Adrenal gland (tissue), 12 donors: ENCODE measurements around the gene SLC9A9. TPM values are rescaled to one million over a fixed set of nuclear protein-coding genes. Genes with fewer than 3 reads are reported as not detected.

Experiments
- DNase-seq, 7 donors: peaks; one replicate each; pipeline ENCODE4 v3.0.0-alpha.2; 2019 to 2020
- H3K27ac ChIP-seq, 5 donors: fragments of 200-600 bp; sonication (generic) in 4 of 5; 1 replicate in 3 of 5; 2 replicates in 2 of 5; pipeline versions ENCODE4 v1.5.1 to v1.8.0; 2016 to 2020; ENCODE audit warnings: mild to moderate bottlenecking in 1 of 5
- H3K27me3 ChIP-seq: fragments of 200-600 bp; 2 replicates; pipeline ENCODE4 v1.8.0; 2021
- H3K36me3 ChIP-seq, 2 donors: fragments of 200-600 bp; replicated peaks in 1 of 2; 1 replicate in 1 of 2; 2 replicates in 1 of 2; pipeline versions ENCODE4 v1.5.1 to v1.8.0; 2018 to 2022
- H3K4me1 ChIP-seq, 2 donors: fragments of 200-600 bp; replicated peaks in 1 of 2; 1 replicate in 1 of 2; 2 replicates in 1 of 2; pipeline versions ENCODE4 v1.5.1 to v1.8.0; 2018 to 2021
- H3K4me3 ChIP-seq, 4 donors: fragments of 200-600 bp; sonication (generic) in 3 of 4; one replicate each; pipeline ENCODE4 v1.5.1; 2016 to 2018
- H3K9me3 ChIP-seq, 3 donors: fragments of 200-600 bp; sonication (generic) in 1 of 3; replicated peaks in 1 of 3; 1 replicate in 2 of 3; 2 replicates in 1 of 3; pipeline versions ENCODE4 v1.5.1 to v1.8.0; 2016 to 2021
- POLR2A ChIP-seq, 2 donors: fragments of 450-650 bp; IDR thresholded peaks; one replicate each; pipeline ENCODE4 v1.6.1; 2017; ENCODE audit warnings: antibody characterized with exemption in 2 of 2, mild to moderate bottlenecking in 2 of 2, moderate library complexity in 1 of 2
- WGBS, 4 donors: extraction: QIAGEN DNeasy Blood & Tissue Kit in 2 of 4; methylation state at CpG; one replicate each; pipeline versions ENCODE4 v1.1.5 to v1.1.7; 2013 to 2017; 5-methylcytosine and 5-hydroxymethylcytosine counted together
- intact Hi-C, 2 donors: fragments of 100-400 bp; cut with DNase I; formaldehyde crosslinking; loops; one replicate each; pipeline versions ENCODE4 v1.14.1 to v1.15.0; 2022 to 2023
- polyA plus RNA-seq, 3 donors: library from polyadenylated mRNA; stranded (reverse); fragments of 200-250 nt in 2 of 3; fragments of 350-450 nt in 1 of 3; fragmentation: Illumina TruSeq in 1 of 3; extraction: RNeasy Lipid Tissue Mini Kit (QIAGEN cat#74804) in 1 of 3; gene quantifications; one replicate each; pipeline ENCODE4 v1.2.3, GENCODE V29; 2013 to 2014
- total RNA-seq, 9 donors: library from RNA; depleted of rRNA in 4 of 9; stranded (reverse); fragments of >200 nt in 4 of 9; fragments of 120-200 nt in 1 of 9; fragmentation: NEBNext Ultra II Directional in 1 of 9; extraction: Animal tissue kit (Norgen Biotek cat#: 25700) in 1 of 9; gene quantifications; one replicate each; pipeline versions ENCODE4 v1.1.0 to v1.2.4, GENCODE V29; 2013 to 2023
- TF ChIP-seq, protein P1 (sequence below), 6 experiments: fragments of 450-650 bp in 4 of 6; fragments of 200-600 bp in 2 of 6; sonication (generic) in 1 of 6; IDR thresholded peaks; 1 replicate in 5 of 6; 2 replicates in 1 of 6; pipeline versions ENCODE4 v1.5.1 to v1.8.0; 2016 to 2021; ENCODE audit warnings: antibody characterized with exemption in 6 of 6, mild to moderate bottlenecking in 2 of 6, moderate library complexity in 1 of 6
- donor health status: healthy with polysubstance abuse.
- donor health status: Bipolar disorder and iron deficiency.
- donor health status: DM: yes; HTN: yes; CAD: no.
- donor health status: DM: no; HTN: no; CAD: no.
- donor health status: DM: no; HTN: no; CAD: no.
- donor health status: DM: yes; HTN: yes; CAD: no.

Gene SLC9A9
- total and polyA plus RNA-seq, 12 donors: 4.2 to 23.7 (median 13.5) TPM

DNA sequence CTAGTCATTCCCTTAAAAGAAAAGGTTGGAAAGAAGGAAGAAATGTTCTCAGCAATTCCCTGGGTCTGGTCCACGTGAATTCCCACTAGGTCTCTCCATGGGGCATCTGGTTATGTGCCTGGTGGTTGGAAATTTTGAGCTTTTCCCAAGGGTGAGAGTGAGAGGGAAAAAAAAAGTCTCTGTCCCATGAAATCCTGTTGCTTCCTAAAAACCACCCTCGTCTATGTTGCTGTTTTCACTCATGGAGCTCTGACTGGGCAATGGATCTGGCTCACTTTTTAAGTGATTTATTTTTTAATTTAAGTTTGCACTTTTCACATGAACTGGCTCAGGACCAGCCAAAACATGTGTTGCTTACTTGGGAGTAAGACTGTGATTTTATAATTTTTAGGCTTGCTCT is 538.6 kb downstream of the SLC9A9 start:
- H3K27me3 ChIP-seq: no peaks in the 10 kb centered on the region
- H3K36me3 ChIP-seq: no peaks in the 10 kb centered on the region
- no peak overlapping the region for H3K4me3 ChIP-seq
- H3K4me1 ChIP-seq: peaks cover 0 to 6% of the 10 kb centered on the region in 2 donors
- DNase-seq: no peak
- WGBS, 4 donors: 63 to 81% (median 72%) methylated on average over 2 of the region's 2 CpGs
- no peaks in the 10 kb centered on the region for H3K9me3 ChIP-seq
- intact Hi-C loops: no loop called here
- TF ChIP-seq POLR2A (IDR thresholded peaks at IDR 0.05): no peak
- TF ChIP-seq, protein P1, sequence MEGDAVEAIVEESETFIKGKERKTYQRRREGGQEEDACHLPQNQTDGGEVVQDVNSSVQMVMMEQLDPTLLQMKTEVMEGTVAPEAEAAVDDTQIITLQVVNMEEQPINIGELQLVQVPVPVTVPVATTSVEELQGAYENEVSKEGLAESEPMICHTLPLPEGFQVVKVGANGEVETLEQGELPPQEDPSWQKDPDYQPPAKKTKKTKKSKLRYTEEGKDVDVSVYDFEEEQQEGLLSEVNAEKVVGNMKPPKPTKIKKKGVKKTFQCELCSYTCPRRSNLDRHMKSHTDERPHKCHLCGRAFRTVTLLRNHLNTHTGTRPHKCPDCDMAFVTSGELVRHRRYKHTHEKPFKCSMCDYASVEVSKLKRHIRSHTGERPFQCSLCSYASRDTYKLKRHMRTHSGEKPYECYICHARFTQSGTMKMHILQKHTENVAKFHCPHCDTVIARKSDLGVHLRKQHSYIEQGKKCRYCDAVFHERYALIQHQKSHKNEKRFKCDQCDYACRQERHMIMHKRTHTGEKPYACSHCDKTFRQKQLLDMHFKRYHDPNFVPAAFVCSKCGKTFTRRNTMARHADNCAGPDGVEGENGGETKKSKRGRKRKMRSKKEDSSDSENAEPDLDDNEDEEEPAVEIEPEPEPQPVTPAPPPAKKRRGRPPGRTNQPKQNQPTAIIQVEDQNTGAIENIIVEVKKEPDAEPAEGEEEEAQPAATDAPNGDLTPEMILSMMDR (IDR thresholded peaks at IDR 0.05): no peak
- no peak overlapping the region for H3K27ac ChIP-seq

DNA sequence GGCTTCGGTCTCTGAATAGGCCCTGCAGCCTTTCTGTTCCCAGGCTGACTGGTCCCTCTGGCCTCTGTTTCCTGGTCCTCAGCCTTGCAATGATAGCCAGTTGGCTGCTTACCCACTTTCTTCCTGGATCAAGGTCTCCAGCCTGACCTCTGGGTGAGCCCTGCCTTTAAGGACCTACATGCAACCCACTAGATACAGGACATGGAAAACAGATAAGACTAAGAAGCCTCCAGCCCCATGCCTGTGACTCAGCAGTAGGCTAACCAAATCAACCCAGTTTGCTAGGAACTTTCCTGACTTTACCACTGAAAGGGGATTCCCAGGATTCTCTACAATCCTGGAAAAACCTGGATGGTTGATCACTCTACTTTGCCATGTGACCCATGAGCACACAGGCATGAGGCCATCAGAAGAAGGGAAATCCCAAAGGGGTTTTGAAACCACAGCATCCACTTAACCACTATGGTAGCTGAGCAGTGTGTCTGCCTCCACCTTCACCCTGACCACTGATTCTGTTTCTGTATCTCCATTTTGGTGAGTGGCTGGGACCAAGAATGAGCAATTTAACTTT is 540.6 kb downstream of the SLC9A9 start:
- WGBS, 4 donors: 67 to 85% (median 76%) methylated on average over 1 of the region's 1 CpG
- Histone ChIP-seq H3K9me3 (no peaks in the 10 kb centered on the region), H3K4me3 (no peak overlapping the region), H3K4me1 (peaks cover 0 to 6% of the 10 kb centered on the region in 2 donors), H3K27ac (peak overlapping the region in 1 of 5 donors; percentile 10), H3K27me3 (no peaks in the 10 kb centered on the region), H3K36me3 (no peaks in the 10 kb centered on the region)
- intact Hi-C loops: no loop called here
- TF ChIP-seq, protein P1 (IDR thresholded peaks at IDR 0.05): no peak
- no peak for TF ChIP-seq POLR2A (IDR thresholded peaks at IDR 0.05)
- DNase-seq: peak; percentile 26 to 60 (median 49)

DNA sequence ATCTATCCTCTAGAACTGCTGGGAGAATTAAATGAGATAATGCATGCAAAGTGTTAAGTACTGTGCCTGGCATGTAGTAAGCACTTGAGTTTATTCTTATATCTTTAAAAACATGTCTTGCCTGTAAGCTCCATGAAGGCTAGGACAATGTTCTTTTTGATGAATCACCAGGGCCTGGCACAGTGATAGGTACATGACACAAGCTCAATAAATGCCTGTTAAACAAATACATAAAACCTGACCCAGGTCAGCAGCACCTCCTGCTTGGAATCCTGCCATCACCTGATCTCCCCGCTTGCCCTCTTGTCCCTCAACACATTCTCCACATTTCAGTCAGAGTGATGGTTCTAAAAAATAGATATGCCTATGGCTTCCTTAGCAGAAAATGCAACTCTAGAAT is 541.9 kb downstream of the SLC9A9 start:
- Histone ChIP-seq H3K4me1 (peaks cover 0 to 6% of the 10 kb centered on the region in 2 donors), H3K27me3 (no peaks in the 10 kb centered on the region), H3K27ac (no peak overlapping the region), H3K9me3 (no peaks in the 10 kb centered on the region), H3K36me3 (no peaks in the 10 kb centered on the region), H3K4me3 (no peak overlapping the region)
- no peak for DNase-seq
- 73 to 96% (median 93%) methylated on average over 1 of the region's 1 CpG for WGBS, 4 donors
- intact Hi-C loops: no loop called here
- no peak for TF ChIP-seq POLR2A (IDR thresholded peaks at IDR 0.05)
- TF ChIP-seq, protein P1 (IDR thresholded peaks at IDR 0.05): no peak

DNA sequence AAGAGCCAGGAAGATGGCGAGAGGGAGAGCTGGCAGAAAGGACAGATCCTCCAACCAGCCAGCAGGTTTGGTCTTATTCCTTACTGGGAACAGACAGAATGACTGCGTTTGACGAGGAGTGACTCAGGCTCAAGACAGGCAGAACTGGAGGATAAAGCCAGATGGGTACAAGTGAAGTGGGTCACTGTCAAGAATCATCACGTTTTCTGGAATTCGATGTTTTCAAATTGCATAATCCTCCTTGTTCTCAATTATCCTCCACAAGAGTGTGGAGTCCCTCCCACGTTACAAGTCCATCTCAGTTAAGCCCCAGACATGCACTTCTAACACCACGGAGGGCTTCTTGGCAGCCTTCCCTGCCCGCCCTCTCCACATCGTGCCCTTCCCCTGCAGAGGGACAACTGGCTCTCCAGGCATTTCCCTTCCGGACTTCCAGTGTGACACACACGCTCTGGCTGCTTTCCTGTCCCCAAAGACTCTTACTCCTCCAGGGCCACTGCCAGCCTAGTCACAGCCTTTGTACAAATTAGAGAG is 545.6 kb downstream of the SLC9A9 start:
- Histone ChIP-seq H3K27ac (no peak overlapping the region), H3K27me3 (no peaks in the 10 kb centered on the region), H3K9me3 (no peaks in the 10 kb centered on the region), H3K36me3 (no peaks in the 10 kb centered on the region), H3K4me1 (peaks cover 0 to 5% of the 10 kb centered on the region in 2 donors), H3K4me3 (no peak overlapping the region)
- WGBS, 4 donors: 49 to 67% (median 58%) methylated on average over 8 to 11 of the region's 11 CpGs
- peak; percentile 37 to 86 (median 65) for DNase-seq
- intact Hi-C loops: no loop called here
- TF ChIP-seq POLR2A (IDR thresholded peaks at IDR 0.05): no peak
- TF ChIP-seq, protein P1 (IDR thresholded peaks at IDR 0.05): peak in 1 of 6 experiments; percentile 12
